ENCODE results near the gene FAM20C. TPM values are rescaled to one million over a fixed set of nuclear protein-coding genes. Genes with fewer than 3 reads are reported as not detected.

The FAM20C gene
- total RNA-seq, 1 experiment from 2014 or later = 48.9 TPM

- no peak for DNase-seq (ENCODE audit: low read depth)
These were observed 110.0 kb downstream of the FAM20C start for GRCh38 chr7:302054-302992.

DNA sequence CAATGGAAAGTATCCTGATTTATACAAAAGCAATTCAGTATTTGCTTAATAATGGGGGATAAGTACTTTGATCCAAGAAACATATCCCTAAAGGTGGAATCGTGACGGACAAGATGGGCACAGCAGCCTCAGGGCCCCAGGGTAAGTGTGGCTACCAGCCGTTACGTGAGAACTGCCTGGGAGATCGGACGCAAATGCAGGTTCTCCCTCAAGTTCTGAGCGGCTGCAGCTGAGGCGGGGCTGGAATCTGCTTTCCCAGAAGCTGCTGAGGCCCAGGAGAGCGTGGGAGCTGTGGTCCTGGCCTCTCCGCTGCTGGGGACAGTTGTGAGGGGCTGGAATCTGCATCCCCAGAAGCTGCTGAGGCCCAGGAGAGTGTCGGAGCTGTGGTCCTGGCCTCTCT, 111.1 kb downstream of the FAM20C start:
- no peak for DNase-seq (ENCODE audit: low read depth)

- DNase-seq (ENCODE audit: low read depth) = no peak
These were observed 111.7 kb downstream of the FAM20C start for GRCh38 chr7:303884-304573.

DNA sequence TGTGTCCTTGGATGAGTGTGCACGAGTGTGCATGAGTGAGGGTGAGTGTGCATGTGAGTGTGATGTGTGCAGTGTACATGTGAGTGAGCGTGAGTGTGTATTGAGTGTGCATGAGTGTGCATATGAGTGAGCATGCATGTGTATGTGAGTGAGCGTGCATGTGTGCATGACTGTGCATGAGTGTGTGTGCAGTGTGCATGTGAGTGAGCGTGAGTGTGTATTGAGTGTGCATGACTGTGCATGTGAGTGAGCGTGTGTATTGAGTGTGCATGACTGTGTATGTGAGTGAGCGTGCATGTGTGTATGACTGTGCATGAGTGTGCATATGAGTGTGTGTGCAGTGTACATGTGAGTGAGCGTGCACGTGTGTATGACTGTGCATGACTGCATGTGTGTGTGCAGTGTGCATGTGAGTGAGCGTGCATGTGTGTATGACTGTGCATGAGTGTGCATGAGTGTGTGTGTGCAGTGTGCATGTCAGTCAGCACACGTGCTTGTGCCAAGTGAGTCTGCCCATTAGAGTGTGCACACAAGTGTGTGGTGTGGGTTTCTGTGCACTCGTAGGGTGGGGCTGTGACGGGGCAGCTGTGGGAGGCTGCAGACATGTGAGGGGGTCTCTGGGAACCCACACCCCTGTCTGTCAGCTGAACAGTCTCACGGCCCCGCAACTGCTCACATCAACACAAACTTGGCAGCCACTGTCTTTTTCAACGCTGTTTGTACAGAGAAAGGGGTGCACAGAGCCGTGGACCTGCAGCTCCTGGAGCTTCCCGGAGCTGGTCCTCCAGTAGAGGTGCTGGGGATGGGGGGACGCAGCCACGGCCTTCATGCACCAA, 112.4 kb downstream of the FAM20C start:
- no peak for DNase-seq (ENCODE audit: low read depth)

DNA sequence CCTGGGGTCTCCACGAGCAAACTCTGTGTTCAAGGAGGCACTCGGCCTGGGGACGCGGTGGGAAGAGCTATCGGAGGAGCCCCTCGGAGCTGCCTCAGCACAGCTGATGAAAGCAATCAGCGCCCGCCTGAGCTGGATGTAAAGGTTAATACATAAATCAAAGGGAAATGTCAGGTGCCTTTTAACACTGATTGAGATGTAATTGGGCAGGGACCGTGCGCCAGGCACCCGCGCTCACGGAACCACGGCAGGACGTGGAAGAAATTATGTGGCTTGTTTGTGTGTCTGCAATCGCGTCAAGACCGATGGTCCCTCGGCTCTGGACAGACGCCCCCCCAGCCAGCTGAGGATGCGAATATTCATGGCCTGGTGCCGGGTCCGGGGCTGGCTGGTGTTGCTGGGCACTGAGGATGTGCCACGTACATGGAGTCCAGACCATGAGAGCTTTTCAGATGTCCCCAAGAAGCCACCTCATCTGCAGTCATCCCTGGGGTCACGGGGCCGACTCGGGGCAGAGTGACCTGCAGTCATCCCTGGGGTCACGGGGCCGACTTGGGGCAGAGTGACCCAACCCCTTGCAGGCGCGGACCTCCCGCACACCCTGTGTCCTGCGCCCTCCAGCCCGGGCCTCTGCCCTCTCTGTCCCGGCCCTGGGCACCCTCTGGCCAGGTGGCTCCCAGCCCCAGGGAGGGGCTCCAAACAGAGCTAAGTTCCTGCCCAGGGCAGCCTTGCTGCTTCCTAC, 113.2 kb downstream of the FAM20C start:
- no peak for DNase-seq (ENCODE audit: low read depth)

DNA sequence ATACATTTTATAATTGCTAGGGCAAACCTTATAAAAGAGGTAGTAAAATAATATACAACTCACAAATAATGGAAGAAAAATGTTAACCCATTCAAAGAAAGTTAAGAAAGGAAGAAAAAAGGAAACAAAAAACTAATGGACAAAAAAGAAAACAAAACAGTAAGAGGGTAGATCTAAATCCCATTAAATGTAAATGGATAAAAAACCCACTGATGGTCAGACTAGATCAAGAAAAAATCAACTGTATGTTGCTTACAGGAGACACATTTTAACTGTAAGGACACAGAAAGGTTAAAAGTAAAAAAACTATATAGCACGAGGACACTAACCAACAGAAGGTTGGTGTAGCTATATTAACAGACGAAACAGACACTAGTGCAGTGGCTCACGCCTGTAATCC, 115.6 kb downstream of the FAM20C start:
- DNase-seq (ENCODE audit: low read depth) = no peak

DNA sequence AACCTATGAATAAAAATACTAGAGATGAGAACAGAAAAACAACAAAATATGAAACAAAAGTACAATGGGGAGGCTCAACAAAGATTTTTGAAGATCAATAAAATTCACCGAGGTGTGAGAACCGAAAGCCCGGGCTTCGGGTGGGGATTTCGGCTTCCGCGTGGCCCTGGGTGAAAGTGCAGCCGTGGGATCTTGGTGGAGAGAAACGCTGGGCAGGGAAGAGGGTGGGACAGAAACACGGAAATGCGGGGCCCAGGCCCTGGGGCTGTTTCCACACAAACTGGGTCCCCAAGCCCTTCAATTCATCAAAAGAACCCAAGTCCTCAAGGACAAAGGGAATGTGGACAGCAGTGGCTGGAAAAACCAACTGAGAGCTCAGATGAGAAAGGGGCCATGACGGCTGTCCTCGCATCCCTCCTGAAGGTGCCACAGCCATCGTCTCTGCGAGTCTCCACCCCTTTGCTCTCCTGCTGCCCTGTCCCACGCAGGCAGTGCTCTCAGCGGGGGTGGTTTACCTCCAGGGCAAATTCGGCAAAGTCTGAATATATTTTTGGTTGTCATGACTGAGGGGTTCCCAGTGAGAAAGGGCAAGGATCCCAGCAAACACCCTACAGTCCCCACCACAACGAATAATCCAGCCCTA, 117.3 kb downstream of the FAM20C start:
- DNase-seq (ENCODE audit: low read depth) = no peak

Other genes starting within 250 kb of the FAM20C start
- gene FOXL3, start 97.6 kb downstream of the FAM20C start, total RNA-seq (2014; rRNA removed; shearing (Covaris generic)) = not detected in 2 replicates